HFFc6 (cell line): ENCODE data around the gene PAFAH2. TPM values are rescaled to one million over a fixed set of nuclear protein-coding genes. Genes with fewer than 3 reads are reported as not detected.

Experiments used
- DNase-seq: peaks from one replicate; pipeline ENCODE4 v3.0.0-alpha.2; 2018
- H3K27ac Mint-ChIP-seq: 2 replicates; pipeline ENCODE4 v1.8.0; 2020; ENCODE audit warnings: mild to moderate bottlenecking, mixed read lengths
- H3K27me3 Mint-ChIP-seq: 2 replicates; pipeline ENCODE4 v1.8.0; 2021; ENCODE audit warnings: mild to moderate bottlenecking, moderate library complexity, mixed read lengths; ENCODE audit not compliant: insufficient read depth
- H3K36me3 Mint-ChIP-seq: 2 replicates; pipeline ENCODE4 v1.8.0; 2021; ENCODE audit warnings: low read depth, mixed read lengths
- H3K4me1 Mint-ChIP-seq: 2 replicates; pipeline ENCODE4 v1.8.0; 2020; ENCODE audit warnings: low read depth, mixed read lengths
- H3K4me3 Mint-ChIP-seq: 2 replicates; pipeline ENCODE4 v1.8.0; 2020; ENCODE audit warnings: mild to moderate bottlenecking, moderate library complexity, mixed read lengths
- H3K9me3 Mint-ChIP-seq: 2 replicates; pipeline ENCODE4 v1.8.0; 2020; ENCODE audit warnings: mild to moderate bottlenecking, mixed read lengths
- CTCF ChIP-seq: fragments of 200-600 bp; sonication (generic); IDR thresholded peaks from 2 replicates; pipeline ENCODE4 v1.5.0; 2021; ENCODE audit warnings: antibody characterized with exemption, mild to moderate bottlenecking
- total RNA-seq, 6 experiments: library from RNA; stranded (reverse); fragmentation: NEBNext Ultra II Directional; extraction: Animal tissue kit (Norgen Biotek cat#: 25700); gene quantifications; 2 replicates in 1 of 6; 3 replicates in 5 of 6; pipeline ENCODE4 v1.2.3, GENCODE V29; 2021

The PAFAH2 gene
- total RNA-seq, 6 experiments from 2014 or later = 9.4 to 14.0 (median 10.0) TPM

- no peak for DNase-seq
- peaks cover 14% of the 10 kb centered on the region for H3K4me1 Mint-ChIP-seq
- TF ChIP-seq CTCF = no peak
- no peak overlapping the region for H3K4me3 Mint-ChIP-seq
- H3K36me3 Mint-ChIP-seq = no peaks in the 10 kb centered on the region
- no peaks in the 10 kb centered on the region for H3K9me3 Mint-ChIP-seq
- peaks cover 6% of the 10 kb centered on the region for H3K27me3 Mint-ChIP-seq
- H3K27ac Mint-ChIP-seq = no peak overlapping the region
These were observed 70.9 kb downstream of the PAFAH2 start for GRCh38 chr1:25926731-25927496.

GRCh38 chr1:25924454-25924853 lies 73.4 kb downstream of the PAFAH2 start:
- no peak for TF ChIP-seq CTCF
- Mint-ChIP-seq H3K9me3 (no peaks in the 10 kb centered on the region), H3K4me3 (no peak overlapping the region), H3K27ac (no peak overlapping the region), H3K4me1 (peaks cover 17% of the 10 kb centered on the region), H3K27me3 (peaks cover 6% of the 10 kb centered on the region), H3K36me3 (no peaks in the 10 kb centered on the region)
- no peak for DNase-seq

GRCh38 chr1:25922971-25923552 lies 74.8 kb downstream of the PAFAH2 start:
- H3K9me3 Mint-ChIP-seq = no peaks in the 10 kb centered on the region
- no peak for TF ChIP-seq CTCF
- peaks cover 18% of the 10 kb centered on the region for H3K4me1 Mint-ChIP-seq
- peak overlapping the region; percentile 71 for H3K4me3 Mint-ChIP-seq
- DNase-seq = no peak
- no peaks in the 10 kb centered on the region for H3K36me3 Mint-ChIP-seq
- no peak overlapping the region for H3K27ac Mint-ChIP-seq
- peaks cover 6% of the 10 kb centered on the region for H3K27me3 Mint-ChIP-seq

- peak overlapping the region; percentile 33; the same call in 1 of the 2 replicates for H3K27ac Mint-ChIP-seq
These were observed 75.5 kb downstream of the PAFAH2 start for GRCh38 chr1:25922056-25922970.

More at GRCh38 chr1:25922056-25922970, 75.5 kb downstream of the PAFAH2 start:
- no peaks in the 10 kb centered on the region for H3K9me3 Mint-ChIP-seq
- TF ChIP-seq CTCF = no peak
- peaks cover 6% of the 10 kb centered on the region for H3K27me3 Mint-ChIP-seq
- H3K4me3 Mint-ChIP-seq = peak overlapping the region; percentile 49
- no peak for DNase-seq
- H3K36me3 Mint-ChIP-seq = no peaks in the 10 kb centered on the region
- peaks cover 21% of the 10 kb centered on the region for H3K4me1 Mint-ChIP-seq
